NCI-H1092 (cell line): Measurements from ENCODE around the gene KLHL29.

Experiments used
- DNase-seq: peaks from one replicate; lab custom pipeline; 2025; lab: John Stamatoyannopoulos, UW

The KLHL29 gene

DNA sequence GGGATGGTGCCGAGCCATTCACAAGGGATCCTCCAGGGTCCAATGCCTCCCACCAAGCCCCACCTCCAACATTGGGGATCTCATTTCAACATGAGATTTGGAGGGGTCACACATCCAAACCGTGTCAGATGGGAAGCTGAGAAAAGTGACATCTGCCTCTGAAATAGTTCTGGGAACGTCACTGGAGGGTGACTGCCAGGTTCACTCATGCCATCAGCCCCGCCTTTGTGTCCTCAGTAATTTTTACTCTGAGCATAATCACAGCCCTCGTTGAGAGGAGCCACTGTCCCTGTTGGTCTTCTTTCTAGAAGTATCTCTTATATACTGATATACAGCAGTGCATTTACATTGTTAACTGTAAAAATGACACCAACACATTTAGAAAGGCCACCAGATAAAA is 67.4 kb downstream of the KLHL29 start:
- no peak for DNase-seq

DNA sequence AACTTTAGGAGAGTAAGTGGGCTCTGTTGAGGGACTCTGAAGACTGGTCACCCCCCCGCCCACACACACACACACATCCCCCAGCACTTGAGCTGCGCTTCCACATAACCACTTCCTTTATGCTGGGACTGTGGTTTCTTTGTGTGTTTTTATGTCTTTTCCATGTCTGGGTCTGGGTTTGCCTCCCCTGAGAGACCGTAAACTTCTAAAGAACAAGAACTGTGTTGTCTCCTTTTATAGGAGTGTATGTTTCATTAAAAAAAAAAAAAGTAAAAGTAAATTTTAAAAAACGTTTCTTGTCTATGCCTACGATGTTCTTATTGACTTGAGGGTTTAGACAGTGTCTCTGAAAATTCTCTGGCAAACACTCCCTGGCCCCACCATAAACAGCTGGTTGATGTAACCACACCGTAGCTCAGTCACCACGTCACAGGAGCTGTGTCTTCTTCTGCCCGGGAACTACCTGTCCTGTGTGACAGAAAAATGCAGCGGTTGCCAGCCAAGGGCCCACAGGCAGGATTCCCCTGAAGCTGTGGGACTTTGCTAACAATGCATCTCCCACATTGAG is 68.0 kb downstream of the KLHL29 start:
- no peak for DNase-seq

DNA sequence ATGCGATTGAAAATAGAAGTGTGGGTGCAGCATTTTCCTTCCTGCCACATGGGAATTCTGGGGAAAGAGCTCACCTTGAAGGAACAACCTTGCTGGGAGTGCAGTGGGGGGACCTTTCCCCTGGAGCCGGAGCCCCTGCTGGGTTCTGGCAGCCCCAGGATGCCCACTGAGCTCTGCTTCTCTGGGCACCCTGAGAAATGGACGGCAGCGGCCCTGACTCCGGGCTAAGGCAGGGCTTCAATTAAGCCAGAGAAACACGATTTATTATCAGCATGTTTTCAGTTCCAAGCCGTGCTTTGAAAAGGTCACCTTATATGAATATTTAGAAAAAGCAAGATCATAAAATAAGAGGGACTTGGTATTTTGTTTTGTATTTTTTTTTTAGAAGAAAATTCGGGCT is 68.5 kb downstream of the KLHL29 start:
- no peak for DNase-seq

DNA sequence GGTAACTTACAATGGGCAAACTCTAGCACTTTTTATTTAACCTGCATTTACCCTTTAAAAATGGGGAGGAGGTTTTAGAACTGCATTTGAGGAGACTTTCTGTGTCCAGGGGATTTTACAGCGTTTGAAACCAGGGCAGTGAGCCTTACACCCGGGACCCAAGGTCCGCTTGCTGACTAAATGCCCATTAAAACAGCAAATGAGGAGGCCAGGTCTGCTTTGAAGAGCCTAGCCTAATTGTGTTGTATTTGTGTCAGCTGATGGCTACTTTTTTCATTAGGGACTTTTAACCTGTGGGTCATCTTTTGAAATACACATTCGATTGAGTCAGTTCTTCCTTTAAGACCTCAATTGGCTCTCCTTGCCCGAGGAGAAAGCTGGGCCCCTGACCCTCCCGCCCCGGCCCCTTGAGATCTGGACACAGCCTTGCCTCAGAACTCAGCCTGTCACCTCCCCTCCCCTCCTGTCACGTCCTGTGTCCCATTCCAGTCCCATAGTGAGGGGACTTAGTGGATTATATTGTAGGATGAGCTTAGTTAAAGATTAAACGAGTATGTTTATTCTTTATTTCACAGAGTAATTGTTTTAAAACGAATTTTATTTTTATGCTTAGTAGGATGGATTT is 69.0 kb downstream of the KLHL29 start:
- no peak for DNase-seq

DNA sequence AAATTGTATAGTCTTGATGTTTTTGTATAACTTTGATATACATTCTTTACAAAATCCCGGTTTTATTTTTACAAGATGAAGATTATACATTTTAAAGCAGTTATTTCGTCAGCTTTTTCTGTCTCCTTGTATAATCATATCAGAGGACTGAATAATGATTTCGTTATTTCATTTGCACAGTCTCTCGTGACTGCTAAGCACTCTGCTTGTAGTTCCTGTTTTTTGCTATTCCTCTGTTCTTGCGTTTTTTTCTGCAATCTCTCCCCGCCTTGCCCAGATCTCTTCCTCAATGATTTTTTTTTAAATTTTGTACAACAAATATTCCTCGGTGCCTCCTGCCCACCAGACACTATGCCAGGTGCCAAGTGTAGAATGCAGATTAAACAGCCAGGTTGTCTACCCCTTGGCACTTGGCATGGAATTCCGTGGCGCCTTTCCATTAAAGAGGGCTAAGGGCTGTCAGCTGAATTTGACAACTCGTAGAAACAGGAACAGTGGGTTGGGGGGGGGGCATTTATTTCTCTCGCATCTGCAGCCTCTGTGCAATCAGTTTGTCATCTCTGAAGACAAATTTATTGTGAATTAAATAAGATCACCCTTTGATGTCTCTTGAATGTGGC is 69.6 kb downstream of the KLHL29 start:
- DNase-seq, result no peak

DNA sequence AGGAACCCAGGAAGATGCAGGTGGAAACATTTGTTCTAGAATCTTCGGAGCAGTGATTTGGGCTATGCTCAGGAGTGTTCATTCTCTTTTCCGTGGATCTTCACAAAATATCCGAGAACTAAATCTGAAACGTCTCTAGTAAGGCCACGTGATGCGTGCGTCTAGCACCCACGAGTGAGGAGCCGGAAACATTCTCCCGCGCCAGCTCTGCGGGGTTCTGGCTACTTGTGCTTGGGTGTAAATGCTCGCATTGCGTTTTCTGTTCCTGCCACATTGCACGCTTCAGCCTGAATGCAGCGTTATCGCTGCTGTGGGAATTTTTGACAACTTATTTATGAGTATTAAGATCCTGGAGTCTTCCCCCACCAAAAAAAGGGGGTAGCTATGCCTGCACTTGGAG is 71.4 kb downstream of the KLHL29 start:
- no peak for DNase-seq

DNA sequence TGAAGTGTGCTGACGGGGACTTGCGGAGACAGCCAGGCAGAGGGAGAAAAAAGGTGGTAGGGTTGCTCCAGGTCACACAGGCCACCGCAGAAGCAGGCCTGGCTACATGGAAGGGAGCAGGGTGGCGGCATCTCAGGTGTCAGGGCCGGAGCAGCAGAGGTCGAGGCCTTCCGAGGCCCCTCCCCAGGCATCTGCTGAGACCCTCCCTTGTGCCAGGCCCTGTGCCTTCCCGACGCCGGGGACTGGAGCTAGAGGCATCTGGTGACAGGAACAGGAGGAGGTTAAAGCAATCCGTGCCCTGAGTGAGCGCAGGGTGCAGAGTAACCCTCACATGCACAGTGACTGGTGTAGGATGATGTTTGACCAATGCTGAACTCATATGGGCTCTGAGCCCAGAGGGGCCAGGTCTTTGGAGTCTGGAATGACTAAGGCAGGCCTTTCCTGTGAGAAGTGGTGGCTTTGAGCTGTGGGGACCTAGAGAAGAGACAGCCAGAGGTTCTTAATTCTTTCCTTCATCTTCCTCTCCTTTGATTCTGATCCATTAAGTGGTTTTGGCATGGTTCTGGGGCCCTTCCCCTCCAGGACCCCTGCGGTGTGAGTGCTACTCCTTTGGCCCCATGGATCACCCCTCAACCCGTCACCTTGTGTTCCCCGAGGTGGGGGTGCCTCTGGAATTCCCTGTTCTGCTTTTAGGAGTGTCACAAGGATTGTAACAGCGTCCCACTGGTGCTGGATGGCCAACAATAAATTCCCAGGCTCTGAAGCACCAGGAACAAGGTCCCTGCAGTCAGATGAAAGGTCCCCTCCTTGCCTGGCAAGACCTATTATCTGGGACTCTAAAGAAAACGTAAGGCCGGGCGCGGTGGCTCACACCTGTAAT is 72.1 kb downstream of the KLHL29 start:
- no peak for DNase-seq

DNA sequence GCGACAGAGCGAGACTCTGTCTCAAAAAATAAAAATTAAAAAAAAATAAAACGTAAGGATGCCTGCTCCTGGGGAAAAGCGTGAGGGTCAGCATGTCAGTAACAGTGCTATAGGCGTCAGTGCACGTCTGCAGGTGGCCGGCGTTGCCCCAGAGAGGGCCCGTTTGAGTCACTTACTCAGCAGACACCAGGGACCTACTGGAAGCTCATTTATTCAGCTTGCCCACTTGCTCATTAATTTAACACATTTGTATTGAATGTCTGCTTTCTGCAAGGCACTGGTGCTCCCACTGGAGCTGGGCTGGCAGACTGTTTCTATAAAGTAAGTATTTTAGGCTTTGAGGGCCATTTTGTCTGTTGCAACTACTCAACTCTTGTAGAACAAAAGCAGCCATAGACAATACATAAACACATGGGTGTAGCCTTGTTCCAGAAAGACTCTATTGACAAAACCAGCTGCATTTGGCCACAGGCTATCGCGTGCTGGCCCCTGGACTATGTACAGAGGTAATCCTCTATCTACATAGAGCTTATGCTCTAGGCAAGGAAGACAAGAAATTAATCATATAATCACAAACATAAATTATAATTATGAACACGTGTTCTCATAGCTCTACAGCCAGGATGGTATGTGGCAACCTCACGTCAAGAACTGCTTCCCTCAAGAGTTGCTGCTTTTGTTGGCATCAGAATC is 73.2 kb downstream of the KLHL29 start:
- DNase-seq, result no peak

DNA sequence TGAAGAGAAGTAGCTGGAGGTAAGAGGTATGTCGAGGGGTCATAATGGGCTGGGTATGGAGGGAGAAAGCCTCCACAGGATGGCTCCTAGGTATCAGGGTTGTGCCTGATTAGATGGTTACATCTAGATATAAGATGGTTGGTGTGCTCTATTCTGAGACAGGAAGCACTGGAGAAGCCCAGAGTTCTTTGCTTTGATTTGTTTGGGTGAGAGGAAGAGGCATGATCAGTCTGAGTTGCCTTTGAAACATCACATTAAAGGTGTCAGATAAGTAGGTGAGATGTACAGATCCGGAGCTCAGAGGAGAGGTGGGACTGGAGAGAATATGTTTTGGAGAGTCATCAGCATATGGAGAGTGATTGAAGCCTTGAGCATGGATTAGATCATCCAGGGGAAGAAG is 74.1 kb downstream of the KLHL29 start:
- no peak for DNase-seq

DNA sequence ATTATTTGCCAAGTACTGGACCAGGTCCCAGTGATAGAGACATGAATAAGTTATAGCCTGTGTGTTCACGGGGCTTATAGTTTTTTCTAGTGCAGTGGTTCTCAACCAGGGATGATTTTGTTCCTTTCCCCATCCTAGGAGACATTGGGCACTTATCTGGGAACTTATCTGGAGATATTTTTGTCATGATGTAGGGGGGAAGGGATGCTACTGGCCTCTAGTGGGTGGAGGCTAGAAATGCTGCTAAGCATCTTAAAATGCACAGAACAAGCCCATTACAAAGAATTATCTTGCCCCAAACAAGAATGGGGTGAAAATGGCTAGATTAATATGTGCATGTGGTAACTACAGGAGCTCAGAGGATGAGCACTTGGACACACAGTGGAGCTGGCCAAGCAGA is 75.2 kb downstream of the KLHL29 start:
- no peak for DNase-seq

DNA sequence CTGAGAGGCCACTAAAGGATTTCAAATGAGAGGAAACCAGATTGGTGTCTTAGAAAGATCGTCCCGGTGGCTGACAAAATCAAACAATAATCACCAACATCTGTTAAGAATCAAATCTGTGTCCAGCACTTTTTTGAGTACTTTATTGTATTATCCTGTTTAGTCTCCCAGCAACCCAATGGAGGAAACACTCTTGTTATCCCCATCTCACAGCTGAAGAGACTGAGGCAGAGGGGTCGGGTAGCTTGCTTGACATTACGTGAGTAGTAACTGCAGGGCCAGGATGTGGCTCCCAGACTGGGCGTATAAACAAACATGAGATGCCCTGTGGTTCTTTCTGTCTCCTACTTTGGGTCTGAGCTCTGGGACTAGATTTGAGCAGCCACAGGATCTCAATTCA is 76.0 kb downstream of the KLHL29 start:
- no peak for DNase-seq

DNA sequence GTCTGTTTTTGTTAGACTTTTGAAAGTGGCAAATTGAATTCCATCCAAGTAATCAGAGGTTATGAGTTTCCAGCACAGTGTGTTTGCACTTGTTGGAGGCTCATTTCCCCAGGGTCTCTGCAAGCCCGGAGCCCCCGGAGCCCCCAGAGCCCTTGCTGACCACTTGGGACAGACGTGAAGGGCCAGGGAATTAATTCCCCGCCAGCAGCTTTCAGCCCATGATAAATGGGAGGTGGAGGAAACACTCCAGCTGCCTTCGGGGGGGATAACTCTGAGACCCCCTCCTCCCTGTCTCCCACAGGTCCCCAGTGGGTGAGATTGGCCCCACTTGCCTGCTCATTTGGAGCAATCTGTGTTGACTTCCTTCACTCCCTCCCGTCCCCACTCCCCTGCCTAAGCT is 79.2 kb downstream of the KLHL29 start:
- DNase-seq, result peak; percentile 36

DNA sequence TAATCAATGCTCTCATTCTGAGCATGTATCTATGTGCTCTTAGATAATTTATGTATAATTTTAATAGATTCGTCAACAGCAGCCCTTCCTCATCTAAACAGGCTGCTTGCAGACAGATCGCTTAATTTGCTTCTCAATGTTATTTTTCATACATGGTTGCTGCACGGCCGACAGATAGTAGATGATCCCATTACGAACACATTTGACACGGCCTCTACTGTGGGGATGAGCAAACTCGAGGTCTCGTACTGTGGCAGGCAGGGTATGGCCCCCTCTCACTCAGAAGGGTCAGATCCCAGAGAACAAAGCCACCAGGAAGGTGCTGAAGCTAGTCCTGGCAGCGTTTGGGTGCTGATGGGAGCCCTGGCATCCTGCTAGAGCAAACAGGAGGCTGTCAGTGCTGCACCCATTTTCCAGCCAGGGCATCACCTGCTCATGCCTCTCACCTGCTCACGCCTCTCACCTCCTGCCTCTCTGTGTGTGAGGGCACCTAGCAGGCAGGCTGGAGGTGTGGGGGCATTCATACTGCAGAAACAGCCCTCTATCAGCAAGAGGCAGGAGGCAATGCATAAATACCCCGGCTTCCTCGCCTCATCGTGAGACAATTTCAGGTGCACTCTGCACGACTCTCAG is 80.0 kb downstream of the KLHL29 start:
- DNase-seq, result no peak

DNA sequence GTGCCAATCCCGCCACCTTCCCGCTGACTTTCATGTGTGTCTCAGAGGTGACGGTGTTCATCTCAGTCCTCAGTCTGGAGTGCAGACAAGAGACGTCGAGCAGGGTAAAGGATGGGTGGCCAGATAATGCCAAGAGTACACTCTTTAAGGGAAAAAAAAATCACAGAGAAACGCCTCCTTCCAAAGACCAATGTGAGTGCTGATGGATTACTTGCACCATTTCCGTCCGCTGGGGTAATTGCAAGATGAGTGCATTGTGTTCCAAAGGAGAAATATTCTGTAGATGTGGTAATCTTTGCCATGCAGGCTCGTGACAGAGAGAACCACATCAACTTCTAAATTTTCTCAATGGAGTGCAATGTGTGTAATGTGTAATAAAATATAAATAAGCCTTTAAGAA is 81.0 kb downstream of the KLHL29 start:
- no peak for DNase-seq

DNA sequence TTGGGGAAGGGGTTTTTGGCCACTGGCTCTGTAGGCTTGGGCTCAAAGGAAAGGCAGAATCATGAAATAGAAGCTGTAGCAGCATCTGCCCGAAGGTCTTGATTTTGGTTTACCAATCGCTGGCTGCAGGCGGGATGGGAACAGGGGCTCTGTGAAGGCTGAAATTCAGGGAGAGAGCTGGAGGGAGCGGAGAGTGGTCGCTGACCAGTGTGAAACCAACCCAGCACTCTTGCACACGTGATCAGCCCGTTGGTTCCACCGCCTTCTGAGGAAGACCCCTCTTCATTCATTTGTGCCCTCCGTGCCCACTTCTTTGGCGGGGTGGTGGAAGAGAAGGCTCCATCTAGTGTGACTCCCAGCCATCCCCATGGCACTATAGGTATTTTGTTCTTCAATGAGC is 82.6 kb downstream of the KLHL29 start:
- DNase-seq, result no peak

DNA sequence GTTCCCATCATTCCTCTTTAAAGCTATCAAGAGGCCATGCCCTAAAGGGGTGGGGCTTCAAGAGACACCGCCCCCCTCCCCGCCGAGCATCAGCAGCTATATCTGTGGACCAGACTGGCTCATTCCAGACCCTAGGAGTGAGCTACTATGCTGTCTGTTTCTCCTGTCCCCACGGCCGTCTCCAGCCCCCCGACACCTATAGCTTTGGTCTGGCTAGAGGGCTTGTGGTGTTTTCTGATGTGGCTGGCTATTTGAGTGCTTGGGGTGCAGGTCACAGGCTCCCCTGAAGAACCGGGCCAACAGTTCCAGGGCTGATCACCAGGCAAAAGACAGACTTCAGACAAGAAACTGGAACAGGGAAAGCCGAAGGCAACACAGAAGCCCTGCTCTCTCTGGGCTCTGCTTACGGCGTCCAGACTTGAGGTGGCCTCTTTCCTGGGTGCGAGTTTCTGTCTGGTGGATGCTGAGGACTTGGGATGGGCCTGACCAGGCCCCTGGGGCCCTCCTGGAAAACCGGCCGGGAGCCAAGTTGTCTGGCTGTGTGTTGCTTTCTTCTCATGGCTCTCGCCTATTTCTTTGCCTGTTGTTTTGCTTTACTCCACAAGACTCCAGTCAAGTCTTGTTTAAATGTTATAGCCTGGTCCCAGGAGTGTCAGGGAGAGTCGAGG is 83.6 kb downstream of the KLHL29 start:
- no peak for DNase-seq

DNA sequence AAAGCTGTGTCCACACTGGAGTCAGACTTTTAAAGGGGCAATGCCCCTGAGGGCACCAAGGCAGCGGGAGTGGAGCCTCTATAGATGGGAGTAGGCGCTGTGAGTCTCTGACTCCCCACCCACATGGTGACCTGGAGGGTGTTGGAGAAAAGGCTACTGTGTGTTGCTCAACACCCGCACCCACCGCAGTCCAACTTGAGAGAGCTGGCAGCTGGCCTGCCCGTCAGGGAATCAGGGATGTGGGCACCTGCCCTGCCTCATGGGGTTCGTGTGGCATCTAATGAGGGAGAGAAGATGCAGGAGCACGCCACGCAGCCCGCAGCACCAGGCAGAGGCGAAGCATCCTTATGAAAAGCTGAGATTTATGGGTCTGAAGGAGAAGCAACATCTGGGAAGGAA is 84.2 kb downstream of the KLHL29 start:
- DNase-seq, result no peak

DNA sequence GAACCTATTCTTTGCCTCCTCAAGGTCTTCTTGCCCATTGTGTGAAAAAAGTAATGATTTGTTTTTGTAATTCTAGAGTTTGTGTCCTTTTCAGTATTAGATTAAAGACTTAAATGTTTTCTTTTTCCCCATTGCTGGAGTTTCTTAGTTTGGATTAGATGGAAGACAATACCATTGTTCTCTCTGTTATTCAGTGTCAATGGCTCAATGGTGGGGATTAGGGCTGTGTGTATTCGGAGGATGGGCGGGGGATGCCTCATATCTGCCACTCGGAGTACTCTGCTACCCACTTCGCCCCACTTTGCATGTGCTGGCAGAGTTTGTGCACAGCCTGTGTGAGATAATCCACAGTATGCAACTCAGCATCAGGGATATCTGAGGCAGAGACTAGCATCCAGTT is 90.1 kb downstream of the KLHL29 start:
- no peak for DNase-seq

DNA sequence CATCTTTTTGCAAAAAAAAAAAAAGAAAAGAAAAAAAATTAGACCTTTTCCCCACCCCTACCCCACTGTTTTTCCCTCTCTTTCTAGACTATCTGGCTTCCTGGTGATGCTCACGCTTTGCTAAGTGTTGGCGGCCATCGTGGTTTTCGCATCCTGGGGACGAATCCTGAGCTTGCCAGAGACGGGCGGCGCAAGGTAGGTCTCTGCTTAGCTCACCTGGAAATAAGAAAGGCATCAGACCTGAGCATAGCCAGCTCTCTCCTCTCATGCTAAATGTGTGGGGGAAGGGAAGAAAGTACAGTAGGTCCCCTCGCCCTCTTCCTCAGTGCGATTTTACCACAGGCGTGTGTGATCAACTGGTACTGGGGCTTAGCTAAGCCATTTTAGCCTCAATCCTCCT is 90.5 kb downstream of the KLHL29 start:
- no peak for DNase-seq

DNA sequence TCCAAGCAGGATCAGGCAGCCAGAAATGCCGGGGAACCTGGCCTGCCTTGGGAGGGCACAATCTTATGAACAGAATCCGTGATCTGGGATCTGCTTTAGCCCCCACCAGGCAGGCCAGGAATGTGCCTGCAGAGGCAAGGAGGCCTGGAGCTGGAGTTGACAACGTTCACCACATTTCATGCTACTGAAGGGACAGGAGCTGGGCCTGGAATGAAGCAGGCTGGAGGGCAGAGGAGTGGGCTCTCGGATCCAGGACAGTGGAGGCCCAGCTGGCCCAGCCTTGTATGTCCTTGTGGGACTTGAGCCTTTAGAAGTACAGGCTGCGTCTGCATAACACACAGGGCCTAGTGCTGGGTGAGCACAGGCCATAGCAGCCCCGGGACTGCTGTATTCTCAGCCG is 91.8 kb downstream of the KLHL29 start:
- DNase-seq, result no peak

DNA sequence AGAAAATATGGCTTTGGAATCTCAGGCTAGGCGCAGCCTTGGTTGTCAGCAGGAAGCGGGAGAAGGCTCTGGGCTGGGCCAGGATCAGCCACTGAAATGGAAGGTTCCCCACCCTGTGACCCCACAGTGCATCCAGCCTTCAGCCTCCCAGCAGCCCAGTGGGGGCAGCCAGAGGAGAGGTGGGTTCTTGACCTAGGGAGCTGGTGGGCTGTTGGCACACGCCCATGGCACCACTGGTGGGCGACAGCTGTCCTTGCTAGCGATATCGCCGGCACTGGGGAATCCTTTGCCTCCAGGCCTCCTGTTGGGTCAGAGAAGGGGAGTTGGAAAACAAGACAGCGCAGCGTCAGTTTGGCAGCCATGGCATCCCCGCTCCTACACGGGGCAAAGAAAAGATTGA is 92.4 kb downstream of the KLHL29 start:
- no peak for DNase-seq
